HG02870 (cell line): ENCODE results near the gene SLC39A11.
A peak's percentile ranks its signal among the peaks of the same experiment; 100 is the strongest.
"Not testable (repeated sequence)": the region's sequence is repeated elsewhere in the genome, so short reads cannot be mapped to it uniquely, and the experiment has no call there.

Experiments
- ATAC-seq: cut with Tn5 transposase; IDR thresholded peaks from one replicate; pipeline ENCODE4 v1.9.1; 2021; ENCODE audit warnings: mild to moderate bottlenecking, moderate library complexity; ENCODE audit not compliant: unreplicated experiment

SLC39A11 gene

DNA sequence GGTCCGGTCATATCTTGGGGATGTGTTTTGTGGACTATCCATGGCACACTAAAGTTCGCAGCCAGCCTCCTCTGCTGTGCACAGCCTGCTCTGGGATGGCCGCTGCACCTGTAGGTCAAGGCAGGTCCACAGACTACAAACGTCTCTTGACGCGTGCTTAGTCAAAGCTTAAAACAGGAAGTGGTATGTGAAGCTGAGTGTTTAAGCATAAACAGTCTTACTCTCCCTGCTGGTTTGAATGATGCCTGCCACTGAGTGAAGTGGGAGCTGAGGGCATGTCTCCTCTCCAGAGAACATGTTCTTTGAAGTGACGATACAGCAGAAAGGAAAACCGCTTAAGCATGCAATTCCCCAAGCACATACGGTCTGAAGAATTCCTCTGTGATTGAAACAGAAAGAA, 365.6 kb downstream of the SLC39A11 start:
- peak; percentile 94 for ATAC-seq

DNA sequence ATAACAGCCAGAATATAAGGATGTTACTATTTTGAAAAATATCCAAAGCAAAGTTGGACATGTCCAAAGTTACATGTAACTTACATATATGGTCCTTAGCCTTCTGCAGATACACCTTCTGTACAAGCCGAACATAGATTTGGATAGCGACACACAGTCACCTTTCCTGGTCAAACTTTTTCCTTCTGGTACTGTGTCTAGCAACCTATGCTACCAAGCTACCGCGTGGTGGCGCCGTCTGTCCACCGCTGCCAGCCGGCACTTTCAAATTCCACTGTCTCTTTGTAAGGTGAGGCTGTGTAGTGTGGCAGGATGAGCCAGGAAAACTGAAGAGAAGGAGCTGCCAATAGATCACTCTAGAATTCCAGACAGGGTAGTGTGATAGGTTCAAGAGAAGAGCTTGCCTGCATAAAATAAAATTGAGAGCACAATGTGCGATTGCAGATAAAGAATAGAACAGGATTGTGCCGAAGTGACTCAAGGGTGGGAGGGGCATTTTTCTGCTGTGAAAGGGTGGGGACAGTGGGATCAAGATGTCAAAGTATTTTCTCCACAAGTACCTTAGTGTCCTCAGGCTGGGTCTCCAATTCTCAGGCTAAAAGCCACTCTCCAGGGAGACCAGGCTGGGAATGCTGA, 366.9 kb downstream of the SLC39A11 start:
- ATAC-seq, result no peak

DNA sequence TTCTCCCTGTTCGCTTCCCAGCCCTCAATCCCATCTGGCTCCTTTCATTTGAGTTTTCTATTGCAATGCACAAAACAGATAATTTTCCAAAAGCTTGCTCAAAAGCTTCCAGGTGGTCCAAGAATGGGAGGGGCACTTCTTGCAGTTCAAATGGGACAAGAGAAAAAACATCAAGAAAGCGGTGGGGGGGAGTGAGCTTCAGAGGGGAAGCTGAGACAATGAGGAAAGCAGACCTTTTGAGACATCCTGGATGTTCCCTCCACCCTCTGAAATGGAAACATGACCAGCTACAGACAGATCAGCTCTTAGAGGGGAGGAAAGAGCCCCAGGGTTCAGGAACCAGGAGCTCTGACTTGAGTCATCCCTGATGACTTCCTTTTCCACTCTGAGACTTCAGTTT, 368.2 kb downstream of the SLC39A11 start:
- ATAC-seq, result no peak

DNA sequence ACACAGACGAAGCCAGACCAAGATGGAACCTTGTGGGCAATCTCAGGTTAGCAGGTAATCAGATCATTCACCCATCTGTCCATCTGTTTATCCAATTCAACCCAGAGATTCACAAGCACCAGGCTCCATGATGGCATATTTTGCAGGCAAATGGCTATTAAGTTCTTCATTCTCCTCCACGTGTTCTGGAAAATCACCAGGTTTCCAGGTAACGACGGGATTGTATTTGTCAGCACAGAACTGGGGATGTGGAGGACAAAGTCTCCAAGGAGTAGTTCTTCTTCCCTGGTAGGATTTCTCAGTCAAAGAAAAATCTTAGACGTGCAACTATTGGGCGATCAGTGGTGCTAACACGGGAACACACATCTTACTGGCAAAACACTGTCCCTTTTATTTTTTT, 368.8 kb downstream of the SLC39A11 start:
- ATAC-seq, result no peak

GRCh38 chr17:72720494-72720825, 372.0 kb downstream of the SLC39A11 start:
- no peak for ATAC-seq

GRCh38 chr17:72719578-72720493, 372.7 kb downstream of the SLC39A11 start:
- ATAC-seq, result no peak

DNA sequence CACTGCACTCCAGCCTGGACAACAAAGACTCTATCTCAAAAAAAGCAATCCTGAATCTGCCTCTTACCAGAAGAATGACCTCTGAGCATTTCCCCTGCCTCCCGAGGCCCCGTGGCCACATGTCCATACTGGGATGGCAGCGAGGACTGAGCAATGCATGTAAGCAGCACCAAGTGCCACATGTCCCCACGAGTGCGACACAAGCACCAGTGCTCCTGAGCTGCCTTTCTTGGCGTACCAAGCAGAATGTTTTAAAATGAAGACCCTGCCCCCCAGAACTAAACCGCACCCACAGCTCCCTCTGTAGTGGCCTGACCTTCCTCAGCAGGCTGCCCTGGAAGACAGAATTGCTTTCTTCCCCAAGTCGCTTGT, 373.3 kb downstream of the SLC39A11 start:
- no peak for ATAC-seq

GRCh38 chr17:72717676-72718075, 374.8 kb downstream of the SLC39A11 start:
- no peak for ATAC-seq

GRCh38 chr17:72717276-72717675, 375.2 kb downstream of the SLC39A11 start:
- ATAC-seq, result no peak

- ATAC-seq, result no peak
These were observed 376.4 kb downstream of the SLC39A11 start for GRCh38 chr17:72715906-72716572.

DNA sequence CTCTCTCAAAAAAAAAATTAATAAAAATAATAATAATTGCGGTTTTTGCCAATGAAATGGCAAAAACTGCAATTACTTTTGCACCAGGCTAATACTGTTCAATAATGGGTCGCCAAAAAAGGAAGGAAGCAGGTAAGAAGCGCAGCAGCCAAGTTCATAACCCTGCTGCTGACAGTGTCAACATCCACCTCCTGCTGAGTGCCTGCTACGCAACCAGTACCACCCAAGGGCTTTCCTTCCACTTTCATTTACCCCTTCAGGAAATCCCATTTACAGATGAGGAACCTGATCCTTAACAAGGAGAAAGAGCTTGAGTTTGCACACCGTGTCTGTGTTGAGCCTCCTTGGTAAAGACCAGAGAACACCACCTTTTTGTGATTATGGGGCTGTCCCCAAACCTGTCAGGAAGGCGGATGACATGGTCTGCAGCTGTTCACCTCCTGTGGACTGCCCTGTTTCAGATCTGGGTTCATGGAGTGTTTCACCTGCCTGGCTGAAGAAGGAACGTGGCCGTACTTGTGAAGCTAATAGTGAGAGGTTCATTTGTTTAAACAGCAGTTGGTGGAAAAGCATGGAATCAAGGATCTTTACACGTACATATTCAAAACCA, 378.0 kb downstream of the SLC39A11 start:
- ATAC-seq, result no peak

- ATAC-seq, result no peak
These were observed 378.8 kb downstream of the SLC39A11 start for GRCh38 chr17:72713701-72714100.

GRCh38 chr17:72711521-72712310, 380.8 kb downstream of the SLC39A11 start:
- ATAC-seq, result no peak

DNA sequence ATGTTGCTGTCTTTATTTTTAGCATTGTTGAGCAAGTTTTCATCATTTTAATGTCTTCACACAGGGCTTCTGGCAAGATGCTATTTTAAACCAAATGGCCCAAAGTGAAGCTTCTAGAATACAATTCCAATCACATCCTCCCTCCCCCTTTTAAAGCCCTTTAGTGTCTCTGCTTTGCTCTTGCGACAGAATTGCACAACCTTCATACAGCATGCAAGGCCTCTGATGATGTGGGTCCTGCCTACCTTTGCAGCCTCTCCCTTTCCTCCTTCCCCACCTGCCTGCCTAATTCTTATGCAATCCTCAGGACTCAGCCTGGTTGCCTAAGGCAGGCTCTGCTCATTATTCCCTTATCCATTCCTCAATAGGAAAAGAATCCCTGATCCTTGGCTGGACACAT, 381.7 kb downstream of the SLC39A11 start:
- ATAC-seq, result no peak

- ATAC-seq, result no peak
These were observed 382.3 kb downstream of the SLC39A11 start for GRCh38 chr17:72710202-72710601.

- ATAC-seq, result not testable (repeated sequence)
These were observed 383.8 kb downstream of the SLC39A11 start for GRCh38 chr17:72708682-72709081.

DNA sequence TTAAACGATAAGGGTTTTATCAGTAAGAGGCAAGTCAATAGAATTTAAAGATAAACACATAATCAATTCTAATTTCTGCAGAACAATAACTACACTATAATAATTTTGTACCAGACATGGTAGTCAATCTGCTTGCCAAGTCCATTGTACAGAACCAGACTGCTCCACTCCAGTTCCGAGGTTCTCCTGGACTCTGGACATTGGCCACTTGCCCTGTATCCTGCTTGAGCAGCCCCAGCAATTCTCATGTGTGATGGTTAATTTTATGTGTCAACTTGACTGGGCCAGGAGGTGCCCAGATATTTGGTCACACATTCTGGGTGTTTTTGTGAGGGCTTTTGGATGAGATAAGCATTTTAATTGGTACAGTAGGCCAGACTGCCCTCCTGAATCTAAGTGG, 384.6 kb downstream of the SLC39A11 start:
- no peak for ATAC-seq

DNA sequence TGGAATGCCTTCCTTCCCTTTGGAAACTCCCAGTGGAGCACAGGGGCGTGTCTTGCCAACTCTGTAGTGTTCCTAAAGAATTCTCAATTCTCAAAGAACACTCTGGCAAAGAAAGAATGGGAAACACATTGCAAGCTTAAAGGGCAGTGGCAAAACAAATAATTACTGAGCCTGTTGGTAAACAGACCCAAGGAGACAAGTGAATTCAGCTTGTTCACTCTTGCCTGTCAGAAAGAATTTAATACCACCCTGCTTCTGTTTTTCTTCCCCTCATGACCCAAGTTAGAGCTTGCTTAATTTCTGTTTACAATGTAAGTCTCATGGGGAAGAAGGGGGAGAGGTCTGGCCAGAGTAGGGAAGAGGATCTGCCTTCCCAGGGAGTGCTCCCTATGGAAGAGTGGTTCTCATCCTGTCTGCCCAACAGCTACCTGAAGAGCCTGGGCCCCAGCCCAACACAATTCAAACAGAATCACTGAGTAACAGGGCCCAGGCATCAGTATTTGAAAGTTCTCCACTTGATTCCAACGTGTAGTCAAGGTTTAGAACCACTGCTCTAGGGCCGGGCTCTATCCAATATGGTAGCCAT, 386.0 kb downstream of the SLC39A11 start:
- peak; percentile 15 for ATAC-seq

GRCh38 chr17:72705905-72706395, 386.5 kb downstream of the SLC39A11 start:
- ATAC-seq, result peak; percentile 89

GRCh38 chr17:72702998-72703397, 389.5 kb downstream of the SLC39A11 start:
- ATAC-seq, result no peak
